ENCODE results near the gene SAMD8.

The SAMD8 gene

GRCh38 chr10:75210282-75211006 lies 99.0 kb downstream of the SAMD8 start, which contains the start of gene VDAC2:
Gene VDAC2 (plus strand): TSS chr10:75210796. CDS start chr10:75211159, 363 bp downstream.
- peak; percentile 76 to 88 for DNase-seq (ENCODE audit: low read depth in 1 of 2, low spot score in 1 of 2)
- Histone ChIP-seq H3K27me3 (ENCODE audit: insufficient read depth, poor library complexity, severe bottlenecking) (no peaks in the 10 kb centered on the region), H3K4me3 (replicated peaks; ENCODE audit: insufficient read depth, low read length) (peak within 1 kb of the TSS; percentile 71), H3K27ac (replicated peaks) (peak within 1 kb of the TSS; percentile 100)
- TF ChIP-seq POLR2AphosphoS5 (IDR thresholded peaks at IDR 0.05; ENCODE audit: low read depth) = peak; percentile 54; the same call in 1 of the 2 replicates
- no peak for TF ChIP-seq GABPA (IDR thresholded peaks at IDR 0.05; ENCODE audit: low read depth)
- TF ChIP-seq CTCF (IDR thresholded peaks at IDR 0.05; ENCODE audit: insufficient read depth, low read length) = no peak
- TF ChIP-seq, protein P1, sequence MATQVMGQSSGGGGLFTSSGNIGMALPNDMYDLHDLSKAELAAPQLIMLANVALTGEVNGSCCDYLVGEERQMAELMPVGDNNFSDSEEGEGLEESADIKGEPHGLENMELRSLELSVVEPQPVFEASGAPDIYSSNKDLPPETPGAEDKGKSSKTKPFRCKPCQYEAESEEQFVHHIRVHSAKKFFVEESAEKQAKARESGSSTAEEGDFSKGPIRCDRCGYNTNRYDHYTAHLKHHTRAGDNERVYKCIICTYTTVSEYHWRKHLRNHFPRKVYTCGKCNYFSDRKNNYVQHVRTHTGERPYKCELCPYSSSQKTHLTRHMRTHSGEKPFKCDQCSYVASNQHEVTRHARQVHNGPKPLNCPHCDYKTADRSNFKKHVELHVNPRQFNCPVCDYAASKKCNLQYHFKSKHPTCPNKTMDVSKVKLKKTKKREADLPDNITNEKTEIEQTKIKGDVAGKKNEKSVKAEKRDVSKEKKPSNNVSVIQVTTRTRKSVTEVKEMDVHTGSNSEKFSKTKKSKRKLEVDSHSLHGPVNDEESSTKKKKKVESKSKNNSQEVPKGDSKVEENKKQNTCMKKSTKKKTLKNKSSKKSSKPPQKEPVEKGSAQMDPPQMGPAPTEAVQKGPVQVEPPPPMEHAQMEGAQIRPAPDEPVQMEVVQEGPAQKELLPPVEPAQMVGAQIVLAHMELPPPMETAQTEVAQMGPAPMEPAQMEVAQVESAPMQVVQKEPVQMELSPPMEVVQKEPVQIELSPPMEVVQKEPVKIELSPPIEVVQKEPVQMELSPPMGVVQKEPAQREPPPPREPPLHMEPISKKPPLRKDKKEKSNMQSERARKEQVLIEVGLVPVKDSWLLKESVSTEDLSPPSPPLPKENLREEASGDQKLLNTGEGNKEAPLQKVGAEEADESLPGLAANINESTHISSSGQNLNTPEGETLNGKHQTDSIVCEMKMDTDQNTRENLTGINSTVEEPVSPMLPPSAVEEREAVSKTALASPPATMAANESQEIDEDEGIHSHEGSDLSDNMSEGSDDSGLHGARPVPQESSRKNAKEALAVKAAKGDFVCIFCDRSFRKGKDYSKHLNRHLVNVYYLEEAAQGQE (IDR thresholded peaks at IDR 0.05; ENCODE audit: insufficient replicate concordance, low read depth) = peak; percentile 4
- TF ChIP-seq SPI1 (IDR thresholded peaks at IDR 0.05; ENCODE audit: borderline replicate concordance, low read depth) = no peak

- TF ChIP-seq GABPA (IDR thresholded peaks at IDR 0.05; ENCODE audit: low read depth) (no peak), SPI1 (IDR thresholded peaks at IDR 0.05; ENCODE audit: borderline replicate concordance, low read depth) (no peak), POLR2AphosphoS5 (IDR thresholded peaks at IDR 0.05; ENCODE audit: low read depth) (no peak), CTCF (IDR thresholded peaks at IDR 0.05; ENCODE audit: insufficient read depth, low read length) (no peak)
- TF ChIP-seq, protein P1 (IDR thresholded peaks at IDR 0.05; ENCODE audit: insufficient replicate concordance, low read depth) = no peak
- Histone ChIP-seq H3K4me3 (replicated peaks; ENCODE audit: insufficient read depth, low read length) (peak overlapping the region; percentile 71), H3K27me3 (ENCODE audit: insufficient read depth, poor library complexity, severe bottlenecking) (no peaks in the 10 kb centered on the region), H3K27ac (replicated peaks) (peak overlapping the region; percentile 100)
- DNase-seq (ENCODE audit: low read depth in 1 of 2, low spot score in 1 of 2) = peak in 1 of 2 experiments; percentile 38
Observed at GRCh38 chr10:75211007-75211691, 99.7 kb downstream of the SAMD8 start.

DNA sequence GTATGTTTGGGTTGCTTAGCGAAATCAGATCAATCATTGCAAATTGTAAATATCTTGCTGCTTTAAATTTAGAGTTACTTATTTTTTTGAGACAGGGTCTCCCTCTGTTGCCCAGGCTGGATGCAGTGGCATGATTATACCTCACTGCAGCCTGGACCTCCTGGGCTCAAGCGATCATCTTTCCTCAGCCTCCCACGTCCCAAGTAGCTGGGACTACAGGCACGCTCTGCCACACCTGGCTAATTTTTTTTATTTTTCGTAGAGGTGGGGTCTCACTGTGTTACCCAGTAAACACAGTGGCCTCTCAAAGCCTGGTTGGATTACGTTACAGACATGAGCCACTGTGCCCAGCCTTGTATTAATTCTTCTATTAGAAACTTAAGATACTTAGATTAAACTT lies 100.9 kb downstream of the SAMD8 start:
- TF ChIP-seq GABPA (IDR thresholded peaks at IDR 0.05; ENCODE audit: low read depth) (no peak), SPI1 (IDR thresholded peaks at IDR 0.05; ENCODE audit: borderline replicate concordance, low read depth) (no peak), POLR2AphosphoS5 (IDR thresholded peaks at IDR 0.05; ENCODE audit: low read depth) (no peak), CTCF (IDR thresholded peaks at IDR 0.05; ENCODE audit: insufficient read depth, low read length) (no peak)
- TF ChIP-seq, protein P1 (IDR thresholded peaks at IDR 0.05; ENCODE audit: insufficient replicate concordance, low read depth) = no peak
- peak overlapping the region; percentile 10 for H3K4me3 ChIP-seq (replicated peaks; ENCODE audit: insufficient read depth, low read length)
- H3K27me3 ChIP-seq (ENCODE audit: insufficient read depth, poor library complexity, severe bottlenecking) = no peaks in the 10 kb centered on the region
- no peak for DNase-seq (ENCODE audit: low read depth in 1 of 2, low spot score in 1 of 2)
- no peak overlapping the region for H3K27ac ChIP-seq (replicated peaks)
